Stimulated activated naive CD8-positive, alpha-beta T cell treated with anti-CD3 and anti-CD28 coated beads, Interleukin-15, amount 100 ng/mL, for 72 hours (primary cell): Measurements from ENCODE around the gene RAB26.

Experiments used
- ATAC-seq: fragments of 150-1000 bp; cut with Tn5 transposase; 2 replicates; pipeline ENCODE4 v1.10.0; 2021; ENCODE audit warnings: mild to moderate bottlenecking, moderate library complexity
- DNase-seq, 2 donors: peaks; one replicate each; pipeline ENCODE4 v3.0.0; 2021 to 2022
- H3K27ac Mint-ChIP-seq, 2 donors: one replicate each; pipeline ENCODE4 v1.8.0; 2022; ENCODE audit warnings: mild to moderate bottlenecking in 2 of 2, mixed read lengths in 2 of 2, moderate library complexity in 2 of 2
- H3K27me3 Mint-ChIP-seq: one replicate; pipeline ENCODE4 v1.8.0; 2022; ENCODE audit warnings: mixed read lengths
- H3K4me1 Mint-ChIP-seq: one replicate; pipeline ENCODE4 v1.8.0; 2022; ENCODE audit warnings: mild to moderate bottlenecking, mixed read lengths
- H3K4me3 Mint-ChIP-seq, 2 donors: one replicate each; pipeline ENCODE4 v1.8.0; 2022; ENCODE audit warnings: mild to moderate bottlenecking in 2 of 2, mixed read lengths in 2 of 2, moderate library complexity in 1 of 2
- H3K9me3 Mint-ChIP-seq, 2 donors: one replicate each; pipeline ENCODE4 v1.8.0; 2022; ENCODE audit warnings: mixed read lengths in 2 of 2

RAB26 gene

GRCh38 chr16:2160915-2161551 is 12.6 kb downstream of the RAB26 start:
- Mint-ChIP-seq H3K9me3 (no peaks in the 10 kb centered on the region), H3K4me1 (peaks cover 47% of the 10 kb centered on the region), H3K27me3 (no peaks in the 10 kb centered on the region), H3K27ac (peak overlapping the region in 1 of 2 donors; percentile 34), H3K4me3 (no peak overlapping the region)
- no peak for DNase-seq
- no peak for ATAC-seq

- H3K9me3 Mint-ChIP-seq, result no peaks in the 10 kb centered on the region
- ATAC-seq (no peak), DNase-seq (no peak)
- H3K27ac Mint-ChIP-seq, result peak overlapping the region in 1 of 2 donors; percentile 60
- H3K4me1 Mint-ChIP-seq, result peaks cover 38% of the 10 kb centered on the region
- H3K27me3 Mint-ChIP-seq, result no peaks in the 10 kb centered on the region
- no peak overlapping the region for H3K4me3 Mint-ChIP-seq
Observed at GRCh38 chr16:2161911-2162310, 13.5 kb downstream of the RAB26 start.

- Mint-ChIP-seq H3K27me3 (no peaks in the 10 kb centered on the region), H3K27ac (no peak overlapping the region), H3K4me1 (peaks cover 30% of the 10 kb centered on the region), H3K4me3 (no peak overlapping the region), H3K9me3 (no peaks in the 10 kb centered on the region)
- ATAC-seq (peak; percentile 13), DNase-seq (no peak)
Observed at GRCh38 chr16:2162676-2163118, 14.3 kb downstream of the RAB26 start.

- Mint-ChIP-seq H3K27me3 (no peaks in the 10 kb centered on the region), H3K4me1 (peaks cover 24% of the 10 kb centered on the region), H3K27ac (peak overlapping the region; percentile 43 to 82), H3K9me3 (no peaks in the 10 kb centered on the region), H3K4me3 (no peak overlapping the region)
- ATAC-seq (no peak), DNase-seq (no peak)
Observed at GRCh38 chr16:2163211-2163881, 14.9 kb downstream of the RAB26 start.

GRCh38 chr16:2165861-2166260 is 17.4 kb downstream of the RAB26 start:
- Mint-ChIP-seq H3K9me3 (no peaks in the 10 kb centered on the region), H3K4me1 (peaks cover 14% of the 10 kb centered on the region), H3K27me3 (no peaks in the 10 kb centered on the region), H3K27ac (peak overlapping the region in 1 of 2 donors; percentile 90), H3K4me3 (no peak overlapping the region)
- DNase-seq (no peak), ATAC-seq (no peak)

- Mint-ChIP-seq H3K27ac (peak overlapping the region in 1 of 2 donors; percentile 90), H3K4me1 (peaks cover 14% of the 10 kb centered on the region), H3K9me3 (no peaks in the 10 kb centered on the region), H3K4me3 (no peak overlapping the region), H3K27me3 (no peaks in the 10 kb centered on the region)
- no peak for DNase-seq
- ATAC-seq, result no peak
Observed at GRCh38 chr16:2166263-2167067, 18.0 kb downstream of the RAB26 start.

- no peak overlapping the region for H3K4me3 Mint-ChIP-seq
- H3K4me1 Mint-ChIP-seq, result peaks cover 7% of the 10 kb centered on the region
- no peak for DNase-seq
- ATAC-seq, result no peak
- H3K27me3 Mint-ChIP-seq, result no peaks in the 10 kb centered on the region
- no peaks in the 10 kb centered on the region for H3K9me3 Mint-ChIP-seq
- H3K27ac Mint-ChIP-seq, result peak overlapping the region in 1 of 2 donors; percentile 9
Observed at GRCh38 chr16:2167068-2167638, 18.7 kb downstream of the RAB26 start.

GRCh38 chr16:2170080-2170479 is 21.7 kb downstream of the RAB26 start:
- H3K27ac Mint-ChIP-seq, result no peak overlapping the region
- H3K4me3 Mint-ChIP-seq, result no peak overlapping the region
- no peaks in the 10 kb centered on the region for H3K9me3 Mint-ChIP-seq
- H3K4me1 Mint-ChIP-seq, result no peaks in the 10 kb centered on the region
- H3K27me3 Mint-ChIP-seq, result no peaks in the 10 kb centered on the region
- no peak for DNase-seq
- no peak for ATAC-seq

- Mint-ChIP-seq H3K4me3 (no peak overlapping the region), H3K9me3 (no peaks in the 10 kb centered on the region), H3K27me3 (no peaks in the 10 kb centered on the region), H3K27ac (peak overlapping the region in 1 of 2 donors; percentile 34), H3K4me1 (no peaks in the 10 kb centered on the region)
- DNase-seq (no peak), ATAC-seq (peak; percentile 8)
Observed at GRCh38 chr16:2170587-2171435, 22.4 kb downstream of the RAB26 start.

GRCh38 chr16:2171601-2172178 is 23.3 kb downstream of the RAB26 start:
- Mint-ChIP-seq H3K4me1 (no peaks in the 10 kb centered on the region), H3K4me3 (no peak overlapping the region), H3K27ac (no peak overlapping the region), H3K9me3 (no peaks in the 10 kb centered on the region), H3K27me3 (no peaks in the 10 kb centered on the region)
- no peak for DNase-seq
- no peak for ATAC-seq

GRCh38 chr16:2172688-2173335 is 24.4 kb downstream of the RAB26 start:
- Mint-ChIP-seq H3K4me3 (no peak overlapping the region), H3K27ac (no peak overlapping the region), H3K27me3 (no peaks in the 10 kb centered on the region), H3K4me1 (no peaks in the 10 kb centered on the region), H3K9me3 (no peaks in the 10 kb centered on the region)
- ATAC-seq, result no peak
- no peak for DNase-seq

GRCh38 chr16:2173366-2173765 is 24.9 kb downstream of the RAB26 start:
- Mint-ChIP-seq H3K27ac (no peak overlapping the region), H3K4me1 (no peaks in the 10 kb centered on the region), H3K27me3 (no peaks in the 10 kb centered on the region), H3K9me3 (no peaks in the 10 kb centered on the region), H3K4me3 (no peak overlapping the region)
- ATAC-seq, result no peak
- DNase-seq, result no peak

GRCh38 chr16:2173916-2174315 is 25.5 kb downstream of the RAB26 start:
- H3K27me3 Mint-ChIP-seq, result no peaks in the 10 kb centered on the region
- peak overlapping the region in 1 of 2 donors; percentile 7 for H3K27ac Mint-ChIP-seq
- no peaks in the 10 kb centered on the region for H3K4me1 Mint-ChIP-seq
- no peak for ATAC-seq
- H3K4me3 Mint-ChIP-seq, result no peak overlapping the region
- DNase-seq, result no peak
- H3K9me3 Mint-ChIP-seq, result no peaks in the 10 kb centered on the region

- Mint-ChIP-seq H3K27ac (peak overlapping the region in 1 of 2 donors; percentile 59), H3K4me1 (no peaks in the 10 kb centered on the region), H3K27me3 (no peaks in the 10 kb centered on the region), H3K9me3 (no peaks in the 10 kb centered on the region), H3K4me3 (no peak overlapping the region)
- DNase-seq (no peak), ATAC-seq (no peak)
Observed at GRCh38 chr16:2174396-2175131, 26.1 kb downstream of the RAB26 start.
